IPS DF 19.7 (cell line): ENCODE measurements around the gene ASB4.

ENCODE experiments used
- DNase-seq: peaks from one replicate; pipeline ENCODE4 v3.0.0-alpha.2; 2013; ENCODE audit warnings: low read depth, low spot score

ASB4 gene

DNA sequence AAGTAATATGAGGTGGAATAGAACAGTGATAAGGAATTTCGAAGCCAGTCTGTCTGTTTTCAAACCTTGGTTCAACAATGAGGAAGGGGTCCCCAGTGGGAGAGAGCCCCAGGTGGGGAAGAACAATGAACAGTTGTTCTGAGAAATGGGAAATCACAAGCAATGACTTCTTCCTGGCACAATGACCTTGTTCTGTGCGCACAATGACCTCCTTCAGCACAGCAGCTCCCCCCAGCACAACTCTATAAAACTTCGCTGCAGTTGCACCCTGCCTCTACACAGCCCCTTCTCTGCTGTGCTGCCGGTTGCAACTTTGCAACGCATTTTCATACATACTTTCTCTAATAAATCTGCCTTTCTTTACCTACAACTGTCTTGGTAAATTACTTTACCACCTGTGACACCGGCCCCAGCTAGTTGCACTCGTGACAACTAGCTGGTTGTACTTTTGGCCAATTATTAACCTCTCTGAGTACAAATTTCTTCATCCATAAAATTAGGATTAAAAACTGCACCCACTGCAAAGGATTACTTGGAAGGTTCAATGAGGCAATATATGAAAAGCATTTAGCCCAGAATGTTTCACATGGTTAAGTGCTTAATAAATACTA is 40.5 kb downstream of the ASB4 start:
- DNase-seq, result no peak

GRCh38 chr7:95527033-95527775 is 41.5 kb downstream of the ASB4 start:
- no peak for DNase-seq

GRCh38 chr7:95527776-95528250 is 42.1 kb downstream of the ASB4 start:
- no peak for DNase-seq

- no peak for DNase-seq
Observed at GRCh38 chr7:95529701-95530100, 44.0 kb downstream of the ASB4 start.

DNA sequence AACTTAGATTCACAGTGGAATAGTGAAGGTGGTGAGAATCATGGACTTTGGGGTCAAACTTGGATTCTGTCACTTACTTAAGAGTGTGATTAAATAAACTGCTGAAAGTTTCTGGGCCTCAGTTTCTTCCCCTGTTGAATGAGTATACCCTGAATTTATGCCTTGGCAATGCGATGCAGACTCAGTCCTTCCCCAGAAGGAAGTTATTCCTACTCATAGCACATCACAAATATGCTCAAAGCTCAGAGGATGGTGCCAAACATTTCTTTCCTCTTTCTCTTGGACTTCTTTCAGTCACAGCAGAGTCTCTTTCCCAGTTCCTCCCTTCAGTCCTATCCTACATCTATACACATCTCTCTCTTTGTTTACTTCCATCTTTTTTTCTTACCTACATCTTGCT is 45.1 kb downstream of the ASB4 start:
- no peak for DNase-seq

- no peak for DNase-seq
Observed at GRCh38 chr7:95531605-95532219, 46.0 kb downstream of the ASB4 start.

GRCh38 chr7:95534796-95535195 is 49.1 kb downstream of the ASB4 start:
- DNase-seq, result no peak

GRCh38 chr7:95535662-95536061 is 49.9 kb downstream of the ASB4 start:
- no peak for DNase-seq

DNA sequence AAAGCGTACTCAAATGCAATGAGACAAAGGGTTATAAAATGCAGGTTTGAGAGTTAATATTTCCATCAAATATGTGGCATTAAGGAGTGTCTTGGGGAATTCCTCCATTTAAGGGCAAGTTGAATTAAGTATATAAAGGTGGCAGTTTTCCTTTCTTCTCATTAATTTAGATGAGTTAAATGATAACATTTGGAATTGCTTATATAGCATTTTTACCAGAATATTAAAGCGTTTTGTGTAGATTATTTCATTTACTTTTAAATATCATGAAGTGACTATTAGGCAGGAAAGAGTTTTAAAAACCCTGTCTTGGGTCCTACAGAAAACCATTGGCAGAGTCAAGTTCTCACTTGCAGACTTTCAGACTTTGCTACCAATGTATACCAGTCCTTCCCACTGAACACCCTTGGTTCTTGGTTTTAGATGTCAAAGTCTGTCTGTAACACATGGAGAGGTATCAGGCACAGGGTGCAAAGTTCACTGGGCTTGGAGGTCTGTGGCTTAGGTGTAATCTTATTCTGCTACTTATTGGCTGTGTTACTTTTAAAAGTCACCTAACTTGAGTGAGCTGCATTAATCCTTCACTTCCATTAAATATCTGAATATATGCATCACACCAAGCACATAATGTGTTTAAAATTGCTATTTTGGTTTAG is 51.0 kb downstream of the ASB4 start:
- DNase-seq, result no peak

- no peak for DNase-seq
Observed at GRCh38 chr7:95537468-95537867, 51.7 kb downstream of the ASB4 start.

GRCh38 chr7:95539426-95539825 is 53.7 kb downstream of the ASB4 start:
- no peak for DNase-seq

DNA sequence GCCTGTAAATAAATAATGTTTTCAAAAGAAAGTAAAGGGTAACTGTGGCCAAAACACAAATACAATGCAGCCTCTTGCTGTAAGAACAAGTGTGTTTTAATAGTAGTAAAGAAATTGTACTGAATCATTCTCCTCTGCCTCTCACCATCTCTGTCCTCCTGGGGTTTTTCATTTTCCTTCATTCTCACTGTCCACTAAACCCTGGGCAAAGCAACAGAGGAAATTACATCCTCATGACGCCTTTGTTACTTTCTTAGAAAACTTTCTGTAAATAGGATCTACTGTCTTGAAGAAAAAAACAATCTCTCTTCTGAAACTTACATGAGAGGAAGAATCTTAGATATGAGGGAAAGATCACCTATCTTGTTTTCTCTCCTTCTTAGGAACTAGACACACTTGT is 54.6 kb downstream of the ASB4 start:
- DNase-seq, result no peak

GRCh38 chr7:95543312-95543711 is 57.6 kb downstream of the ASB4 start:
- DNase-seq, result no peak

GRCh38 chr7:95544171-95544570 is 58.4 kb downstream of the ASB4 start:
- no peak for DNase-seq

DNA sequence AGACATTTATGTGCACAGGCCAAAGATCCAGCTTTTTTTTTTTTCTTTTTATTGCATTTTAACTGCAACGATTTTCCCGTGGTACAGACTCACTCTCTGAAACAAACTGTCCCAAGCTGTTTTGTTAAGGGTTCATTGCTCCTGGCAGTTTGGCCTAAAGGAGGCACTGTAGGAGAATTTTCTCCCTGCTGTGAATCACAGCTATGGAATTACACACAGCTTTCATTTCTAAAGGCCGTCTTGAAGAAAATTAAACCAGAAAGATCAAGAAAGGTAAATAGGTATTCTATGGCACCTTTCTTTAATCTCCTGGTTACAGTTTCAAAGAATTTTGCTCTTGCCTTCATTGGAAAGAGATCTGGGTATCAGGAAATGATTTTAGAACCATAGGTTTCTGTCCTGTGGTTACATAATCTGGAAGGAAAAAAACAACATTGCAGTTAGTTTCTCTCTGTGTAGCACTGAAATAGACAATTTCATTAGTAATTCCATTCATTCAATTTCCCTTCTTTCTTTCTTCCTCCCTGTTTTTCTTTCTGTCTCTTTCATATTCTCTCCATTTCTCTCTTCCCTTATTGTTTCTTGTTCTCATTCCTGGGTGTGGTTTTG is 59.4 kb downstream of the ASB4 start:
- DNase-seq, result no peak

DNA sequence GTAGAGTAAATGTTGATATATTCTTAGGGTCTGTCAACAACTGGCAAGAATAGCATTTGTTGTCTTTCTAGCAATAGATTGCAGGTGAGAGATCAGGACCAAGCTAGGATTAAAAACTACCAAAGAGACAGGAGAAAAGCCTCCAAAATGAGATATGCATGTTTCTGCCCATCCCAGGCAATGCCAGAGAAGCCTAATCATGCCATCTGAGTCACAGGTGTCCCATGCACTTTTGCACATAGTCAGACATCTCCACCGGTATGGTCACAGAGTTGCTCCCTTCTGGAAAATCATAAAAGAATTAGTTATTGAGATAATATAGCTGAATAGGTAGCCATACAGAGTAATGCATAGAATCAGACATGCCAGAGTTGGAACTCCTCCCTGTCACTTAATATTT is 59.9 kb downstream of the ASB4 start:
- no peak for DNase-seq

DNA sequence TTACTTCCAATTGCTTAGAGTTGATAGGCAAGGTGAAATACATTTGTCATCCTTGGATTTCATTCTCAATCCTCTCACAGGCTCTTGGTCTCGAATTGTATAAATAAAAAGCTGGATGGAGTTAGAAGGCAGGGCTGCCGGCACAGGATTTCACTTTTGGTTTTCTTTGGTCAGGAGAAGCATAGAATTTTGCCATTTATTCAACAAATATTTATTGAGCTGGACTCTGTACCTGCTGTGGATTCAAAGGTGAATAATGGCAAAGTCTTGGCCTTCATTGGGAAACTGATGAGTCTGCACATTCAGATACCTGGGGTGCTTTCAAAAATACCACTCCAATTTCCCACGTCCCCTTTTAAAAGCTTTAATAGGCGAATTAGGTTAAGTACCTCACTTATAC is 60.9 kb downstream of the ASB4 start:
- no peak for DNase-seq

DNA sequence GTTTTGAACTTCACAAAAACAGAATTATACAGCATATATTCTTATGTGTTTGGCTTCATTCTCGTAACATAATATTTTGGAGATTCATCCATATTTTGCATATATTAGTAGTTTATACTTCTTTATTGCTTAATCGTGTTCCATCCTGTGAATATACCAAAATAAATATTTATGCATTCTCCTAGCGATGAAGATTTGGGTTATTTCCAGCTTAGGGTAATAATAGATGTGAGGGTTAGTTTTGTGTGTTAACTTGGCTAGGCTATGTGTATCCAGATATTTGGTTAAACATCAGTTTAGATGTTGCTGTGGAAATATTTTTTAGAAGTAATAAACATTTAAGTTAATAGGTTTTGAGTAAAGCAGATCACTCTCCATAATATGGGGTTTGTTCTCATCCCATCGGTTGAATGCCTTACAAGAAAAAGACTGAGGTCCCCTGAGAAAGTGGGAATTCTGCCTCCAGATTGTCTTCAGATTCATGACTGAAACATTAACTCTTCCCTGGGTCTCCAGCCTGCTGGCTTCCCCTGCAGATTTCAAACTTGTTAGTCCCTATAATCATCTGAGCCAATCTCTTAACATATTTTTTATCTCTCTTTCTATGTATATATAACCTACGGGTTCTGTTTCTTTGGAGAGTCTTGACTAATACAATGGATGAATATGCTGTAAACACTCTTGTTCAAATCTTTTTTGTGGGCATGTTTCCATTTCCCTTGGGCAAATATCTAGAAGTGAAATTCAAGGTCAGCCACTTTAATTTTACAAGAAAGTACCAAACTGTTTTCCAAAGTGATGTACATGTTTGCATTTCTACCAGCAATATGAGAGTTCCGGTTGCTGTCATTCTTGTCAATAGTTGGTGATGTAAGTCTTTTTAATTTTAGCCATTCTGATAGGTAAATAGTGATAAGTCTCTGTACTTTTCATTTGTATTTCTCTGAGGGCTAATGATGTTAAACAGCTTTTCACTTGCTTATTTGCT is 61.9 kb downstream of the ASB4 start:
- DNase-seq, result no peak

DNA sequence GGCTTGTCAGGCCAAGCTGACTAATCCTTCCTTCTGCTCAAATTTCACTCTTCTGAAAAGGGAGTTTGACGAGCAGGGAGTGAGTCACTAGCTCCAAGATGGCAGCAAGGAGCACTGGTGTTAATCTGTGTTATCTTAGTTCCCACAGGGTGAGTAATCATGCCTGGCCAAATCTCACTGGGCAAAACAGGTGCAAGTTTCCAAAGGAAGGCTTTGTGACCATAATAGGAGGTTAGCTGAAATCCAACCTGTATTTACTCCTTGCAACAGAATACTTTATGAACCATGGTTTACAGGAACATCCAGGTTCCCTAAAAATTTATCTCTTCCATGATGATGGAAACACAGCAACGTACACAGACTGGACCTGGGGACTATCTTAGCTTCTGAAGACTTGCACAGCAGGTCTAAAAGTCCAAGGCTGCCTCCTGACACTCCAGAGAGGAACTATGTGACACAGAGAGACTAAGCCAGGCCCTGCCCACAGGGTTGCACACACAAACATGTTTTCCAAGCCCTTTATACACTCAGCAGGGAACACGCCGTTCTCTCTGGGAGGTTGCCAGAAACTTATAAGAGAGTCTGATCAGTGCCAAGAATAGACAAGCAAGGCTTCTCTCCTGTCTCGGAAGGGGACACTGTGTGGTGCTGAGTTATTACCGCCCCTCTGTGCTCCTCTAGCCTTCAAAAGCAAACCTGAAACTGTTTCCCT is 64.2 kb downstream of the ASB4 start:
- DNase-seq, result no peak

DNA sequence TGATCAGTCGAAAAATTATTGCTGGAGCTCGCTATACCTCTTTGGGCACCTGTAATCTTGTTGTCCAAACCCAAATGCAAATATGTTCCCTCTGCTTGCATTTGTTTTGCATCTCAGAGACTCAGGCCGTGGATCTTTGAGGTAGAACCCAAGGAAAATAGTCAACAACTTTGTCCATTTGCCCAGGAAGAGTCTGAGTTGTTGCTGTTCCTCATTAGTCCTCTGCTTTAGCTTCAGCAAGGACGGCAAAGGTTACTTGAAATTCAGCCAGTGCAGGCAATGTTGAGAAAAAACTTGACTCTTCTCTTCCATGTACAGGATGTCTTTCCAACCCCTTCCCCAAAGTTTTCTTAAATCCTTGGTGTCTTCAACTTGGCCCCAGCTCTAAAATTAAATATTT is 64.8 kb downstream of the ASB4 start:
- no peak for DNase-seq
